IMR-90 (cell line): Measurements from ENCODE around the gene XAB2. TPM values are rescaled to one million over a fixed set of nuclear protein-coding genes. Genes with fewer than 3 reads are reported as not detected.

ENCODE experiments used
- ATAC-seq: fragments of 200-7000 bp; cut with Tn5 transposase; 2 replicates; pipeline ENCODE4 v1.9.1; 2020; ENCODE audit warnings: low read depth, mild to moderate bottlenecking, moderate library complexity
- Bru-seq: library from RNA; stranded (reverse); fragments of 400-500 nt; gene quantifications from one replicate; lab custom pipeline; 2021; lab: Mats Ljungman, UMichigan
- BruChase-seq, 2 experiments: library from RNA; stranded (reverse); fragments of 400-500 nt; gene quantifications; one replicate each; lab custom pipeline; 2021; lab: Mats Ljungman, UMichigan
- BruUV-seq: library from RNA; stranded (reverse); fragments of 400-500 nt; replicated peaks from 2 replicates; lab custom pipeline; 2021; lab: Mats Ljungman, UMichigan
- CTCF ChIA-PET: fragments of 300-600 bp; formaldehyde crosslinking; extraction: SDS; loops from one replicate; lab custom pipeline; 2021; ENCODE audit warnings: antibody characterized with exemption; lab: Yijun Ruan, JAX
- POLR2A ChIA-PET: fragments of 300-600 bp; sonication (Branson Sonifier 250); formaldehyde crosslinking; loops from one replicate; lab custom pipeline; 2022; ENCODE audit warnings: antibody characterized with exemption; ENCODE audit not compliant: unreplicated experiment; lab: Charles Lee
- DNase-seq: peaks from one replicate; pipeline ENCODE4 v3.0.0; 2013
- H2AFZ ChIP-seq: replicated peaks from 2 replicates; pipeline ENCODE3; 2013; ENCODE audit warnings: low read length, mild to moderate bottlenecking; ENCODE audit not compliant: poor library complexity
- H2AK5ac ChIP-seq: 2 replicates; pipeline ENCODE4 v1.6.1; 2013; ENCODE audit warnings: low read depth, low read length, inconsistent platforms
- H2AK9ac ChIP-seq: replicated peaks from 2 replicates; pipeline ENCODE3; 2013; ENCODE audit warnings: mild to moderate bottlenecking, low read depth, low read length, moderate library complexity; ENCODE audit not compliant: poor library complexity
- H2BK120ac ChIP-seq: 2 replicates; pipeline ENCODE4 v1.6.1; 2013; ENCODE audit warnings: low read depth, low read length, inconsistent platforms
- H2BK15ac ChIP-seq: 3 replicates; pipeline ENCODE4 v1.6.1; 2013; ENCODE audit warnings: low read depth, low read length, inconsistent platforms
- H2BK20ac ChIP-seq: 2 replicates; pipeline ENCODE4 v1.6.1; 2013; ENCODE audit warnings: low read depth, mild to moderate bottlenecking, inconsistent platforms, low read length, moderate library complexity
- H2BK5ac ChIP-seq: 2 replicates; pipeline ENCODE4 v1.6.1; 2013; ENCODE audit warnings: mild to moderate bottlenecking, low read depth, low read length, inconsistent platforms; ENCODE audit not compliant: poor library complexity, severe bottlenecking
- H3K14ac ChIP-seq: replicated peaks from 2 replicates; pipeline ENCODE4 v1.6.1; 2013; ENCODE audit warnings: low read depth, low read length, inconsistent platforms
- H3K18ac ChIP-seq: 2 replicates; pipeline ENCODE4 v1.6.1; 2013; ENCODE audit warnings: low read depth, low read length, control low read depth
- H3K23ac ChIP-seq: 2 replicates; pipeline ENCODE4 v1.6.1; 2013; ENCODE audit warnings: low read depth, low read length, inconsistent platforms
- H3K27ac ChIP-seq: 2 replicates; pipeline ENCODE4 v1.5.1; 2013; ENCODE audit warnings: mild to moderate bottlenecking, control low read depth, low read length; ENCODE audit not compliant: insufficient read depth
- H3K27me3 ChIP-seq: 2 replicates; pipeline ENCODE4 v1.6.1; 2013; ENCODE audit warnings: low read length; ENCODE audit not compliant: control insufficient read depth, insufficient read depth
- H3K36me3 ChIP-seq: 2 replicates; pipeline ENCODE4 v1.6.1; 2013; ENCODE audit warnings: low read length, mixed read lengths; ENCODE audit not compliant: control insufficient read depth, insufficient read depth
- H3K4ac ChIP-seq: 2 replicates; pipeline ENCODE4 v1.6.1; 2013; ENCODE audit warnings: low read depth, low read length, inconsistent platforms
- H3K4me1 ChIP-seq: 2 replicates; pipeline ENCODE4 v1.6.1; 2013; ENCODE audit warnings: low read length, mixed read lengths; ENCODE audit not compliant: control insufficient read depth, insufficient read depth
- H3K4me2 ChIP-seq: 2 replicates; pipeline ENCODE4 v1.6.1; 2013; ENCODE audit warnings: low read depth, mild to moderate bottlenecking, control low read depth, low read length, moderate library complexity
- H3K4me3 ChIP-seq: 2 replicates; pipeline ENCODE4 v1.5.1; 2013; ENCODE audit warnings: low read depth, mild to moderate bottlenecking, control low read depth, low read length, moderate library complexity; ENCODE audit not compliant: insufficient read depth
- H3K56ac ChIP-seq: 2 replicates; pipeline ENCODE4 v1.6.1; 2013; ENCODE audit warnings: low read length, inconsistent platforms; ENCODE audit not compliant: insufficient read depth; ENCODE audit errors: extremely low read depth
- H3K79me1 ChIP-seq, 2 experiments: 2 replicates each; pipeline ENCODE4 v1.6.1; 2013; ENCODE audit warnings: low read length in 2 of 2, inconsistent platforms in 1 of 2, low read depth in 1 of 2
- H3K9ac ChIP-seq: 2 replicates; pipeline ENCODE4 v1.6.1; 2013; ENCODE audit warnings: low read depth, low read length, control low read depth
- H3K9me1 ChIP-seq: 2 replicates; pipeline ENCODE4 v1.6.1; 2013; ENCODE audit warnings: low read length, inconsistent platforms; ENCODE audit not compliant: insufficient read depth
- H3K9me3 ChIP-seq: 2 replicates; pipeline ENCODE4 v1.6.1; 2013; ENCODE audit warnings: low read length; ENCODE audit not compliant: control insufficient read depth, insufficient read depth
- H4K20me1 ChIP-seq: 2 replicates; pipeline ENCODE4 v1.6.1; 2013; ENCODE audit warnings: low read length, inconsistent platforms; ENCODE audit not compliant: insufficient read depth
- H4K5ac ChIP-seq: 2 replicates; pipeline ENCODE4 v1.6.1; 2013; ENCODE audit warnings: mild to moderate bottlenecking, low read depth, low read length, control low read depth
- H4K8ac ChIP-seq, 2 experiments: 2 replicates each; pipeline ENCODE4 v1.6.1; 2013; ENCODE audit warnings: low read depth in 2 of 2, low read length in 2 of 2, control low read depth in 1 of 2, inconsistent platforms in 1 of 2
- H4K91ac ChIP-seq: 2 replicates; pipeline ENCODE4 v1.6.1; 2013; ENCODE audit warnings: low read depth, low read length, inconsistent platforms; ENCODE audit not compliant: insufficient read depth
- CEBPB ChIP-seq: IDR thresholded peaks from 2 replicates; pipeline ENCODE4 v1.6.1; 2012; ENCODE audit warnings: low read depth, low read length, improper control_type of control experiment
- MAFK ChIP-seq: IDR thresholded peaks from 2 replicates; pipeline ENCODE4 v1.6.1; 2012; ENCODE audit warnings: low read depth, low read length, improper control_type of control experiment
- MAZ ChIP-seq: IDR thresholded peaks from 2 replicates; pipeline ENCODE4 v1.6.1; 2012; ENCODE audit warnings: low read depth, mild to moderate bottlenecking, low read length, improper control_type of control experiment, moderate library complexity, borderline replicate concordance
- MXI1 ChIP-seq: IDR thresholded peaks from 2 replicates; pipeline ENCODE4 v1.6.1; 2012; ENCODE audit warnings: low read depth, mild to moderate bottlenecking, low read length, moderate library complexity, borderline replicate concordance
- POLR2A ChIP-seq: IDR thresholded peaks from 2 replicates; pipeline ENCODE4 v1.6.1; 2012; ENCODE audit warnings: mild to moderate bottlenecking, low read depth, low read length
- RAD21 ChIP-seq: IDR thresholded peaks from 2 replicates; pipeline ENCODE4 v1.6.1; 2012; ENCODE audit warnings: low read length, improper control_type of control experiment
- RFX5 ChIP-seq: IDR thresholded peaks from 2 replicates; pipeline ENCODE4 v1.8.0; 2012; ENCODE audit warnings: low read depth, mild to moderate bottlenecking, low read length, moderate library complexity
- SMC3 ChIP-seq: fragments of 150-350 bp; IDR thresholded peaks from 2 replicates; pipeline ENCODE4 v1.6.1; 2016; ENCODE audit warnings: low read depth, mild to moderate bottlenecking, antibody characterized with exemption, low read length, moderate library complexity
- WGBS, 2 experiments: methylation state at CpG; one replicate each; pipeline versions ENCODE4 v1.1.5 to v1.1.7; 2013; ENCODE audit warnings: missing lambda C conversion rate in 2 of 2; ENCODE audit not compliant: insufficient read length in 1 of 2; ENCODE audit errors: extremely low coverage in 2 of 2; 5-methylcytosine and 5-hydroxymethylcytosine counted together
- dilution Hi-C: fragments of 300-500 bp; cut with HindIII; formaldehyde crosslinking; loops from one replicate; pipeline ENCODE4 v1.14.3; 2018; ENCODE audit warnings: low sequenced_read_pairs; ENCODE audit not compliant: unreplicated experiment
- in situ Hi-C: fragments of 300-500 bp; cut with MboI; formaldehyde crosslinking; loops from 3 replicates; pipeline ENCODE4 v1.14.3; 2019; ENCODE audit warnings: low sequenced_read_pairs, inconsistent platforms, mixed read lengths
- intact Hi-C: fragments of 100-400 bp; cut with micrococcal nuclease; formaldehyde crosslinking; loops from 2 replicates; pipeline ENCODE4 v1.10.0; 2022
- long read RNA-seq: library from polyadenylated mRNA; unstranded; transcript quantifications from one replicate; pipeline ENCODE4 v2.0.0, GENCODE V29; 2021; ENCODE audit not compliant: unreplicated experiment
- polyA plus RNA-seq, 3 experiments: library from polyadenylated mRNA; depleted of rRNA; stranded (reverse); fragments of >200 nt; gene quantifications; 2 replicates each; pipeline ENCODE4 v1.2.3, GENCODE V29; 2012; ENCODE audit warnings: low replicate concordance in 1 of 3
- total RNA-seq: library from RNA; depleted of rRNA; stranded (reverse); fragments of >200 nt; gene quantifications from 2 replicates; pipeline ENCODE4 v1.2.3, GENCODE V29; 2012; rRNA removed
- TF ChIP-seq, protein P1 (sequence below): fragments of 150-350 bp; IDR thresholded peaks from 2 replicates; pipeline ENCODE4 v1.6.1; 2017; ENCODE audit warnings: mild to moderate bottlenecking, antibody characterized with exemption, low read length, low read depth

Gene XAB2
- total RNA-seq (28.1 and 29.9 TPM in 2 replicates), polyA plus RNA-seq (2012; rRNA removed) (34.4 and 39.4 TPM in 2 replicates), Bru-seq, nascent RNA (percentile 58 among the genes with signal in this experiment), BruChase-seq, experiment 1, labeled RNA remaining after a 6-hour chase (percentile 58 among the genes with signal in this experiment), BruChase-seq, experiment 2, labeled RNA remaining after a 2-hour chase (percentile 56 among the genes with signal in this experiment)
- polyA plus RNA-seq (2012; cell fraction: cytosol; rRNA removed): 29.4 and 40.6 TPM in 2 replicates
- polyA plus RNA-seq (2012; cell fraction: nucleus; rRNA removed; ENCODE audit: low replicate concordance): 108 and 218 TPM in 2 replicates
- long read RNA-seq, transcript XAB2-201 (19 exons, 2,667 nt): major isoform, 6 of 20 reads
- long read RNA-seq, partial matches to known transcripts: 13 of 20 reads
- long read RNA-seq, other reads (novel, unspliced or antisense): 1 of 20 reads

DNA sequence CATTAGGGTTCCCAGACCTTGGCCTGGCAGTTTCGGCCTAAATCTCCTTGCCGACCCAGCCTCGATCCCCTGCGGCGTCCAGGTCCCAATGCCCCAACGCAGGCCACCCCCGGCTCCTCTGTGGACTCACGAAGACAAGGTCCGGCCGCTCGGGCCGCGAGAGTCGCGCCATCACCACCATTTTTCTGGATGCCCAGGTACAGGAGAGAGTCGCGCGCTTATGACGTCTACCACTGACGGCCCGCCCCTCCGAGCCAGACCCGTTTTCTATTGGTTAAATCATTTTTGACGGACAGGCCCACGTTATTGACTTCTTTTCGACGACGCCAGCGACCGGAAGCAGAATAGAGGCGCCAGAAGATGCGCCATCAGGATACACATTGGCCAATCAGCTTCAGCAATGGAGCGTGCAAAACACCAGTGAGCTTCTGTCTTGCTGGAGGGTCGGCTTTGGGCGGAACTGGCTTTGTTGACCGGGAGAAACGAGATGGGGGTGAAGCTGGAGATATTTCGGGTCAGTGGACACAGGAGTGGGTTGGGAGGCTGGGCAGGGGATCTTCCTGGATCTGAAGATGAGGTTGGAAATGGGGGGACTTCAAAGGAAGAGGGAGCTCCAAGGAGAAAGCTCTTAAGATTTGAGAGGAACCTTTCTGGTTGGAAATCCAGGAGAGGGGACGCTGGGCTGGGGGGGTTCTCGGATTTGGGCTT, at the start of gene XAB2, which contains the start of gene PET100:
TSS of gene XAB2 (minus strand) at position 199 of the 708 bp plus-strand sequence. CDS start at position 181, 18 bp downstream.
TSS of gene PET100 (plus strand) at position 447 of the 708 bp plus-strand sequence. CDS start at position 488, 41 bp downstream.
- Histone ChIP-seq H3K56ac (peak within 1 kb of the TSS; percentile 71), H4K91ac (peak within 1 kb of the TSS; percentile 70), H3K27ac (peak within 1 kb of the TSS; percentile 47), H2AK5ac (peak within 1 kb of the TSS; percentile 55), H3K4ac (peak within 1 kb of the TSS; percentile 72), H3K9ac (peak within 1 kb of the TSS; percentile 78), H4K8ac (peak within 1 kb of the TSS; percentile 77 to 89), H3K4me1 (peaks cover 8% of the 10 kb centered on the region; the same call in 1 of the 2 replicates), H3K4me2 (peak within 1 kb of the TSS; percentile 93), H2BK20ac (no peak within 1 kb of the TSS), H3K4me3 (peak within 1 kb of the TSS; percentile 70), H2BK15ac (no peak within 1 kb of the TSS), H3K14ac (peak within 1 kb of the TSS; percentile 78; the same call in 1 of the 2 replicates), H4K5ac (peak within 1 kb of the TSS; percentile 65), H3K23ac (peak within 1 kb of the TSS; percentile 44; the same call in 1 of the 2 replicates), H3K9me3 (no peaks in the 10 kb centered on the region), H3K27me3 (no peaks in the 10 kb centered on the region), H2BK5ac (no peak within 1 kb of the TSS), H3K9me1 (0 out of 2 replicates have a peak, but pooled peaks cover 4% of the 10 kb centered on the region), H2BK120ac (no peak within 1 kb of the TSS), H4K20me1 (peaks cover 5% of the 10 kb centered on the region; the same call in 1 of the 2 replicates), H3K18ac (no peak within 1 kb of the TSS), H3K79me1 (peaks cover 3 to 56% of the 10 kb centered on the region in 2 experiments; a peak in 3 of 4 replicates), H2AFZ (peak within 1 kb of the TSS; percentile 91), H3K36me3 (peaks cover 12% of the 10 kb centered on the region), H2AK9ac (peak within 1 kb of the TSS; percentile 92)
- DNase-seq (peak; percentile 99), ATAC-seq (peak; percentile 97)
- POLR2A ChIA-PET: interaction anchor here (0.7 kb wide), 1 partner anchor 226 kb away, joined by 3 read pairs; no protein-coding TSS in a partner anchor
- CTCF ChIA-PET: interaction anchor here (0.6 to 1.4 kb wide), 5 partner anchors 23 to 447 kb away, joined by 3 to 7 read pairs (median 5); partner anchors contain the start of gene TRAPPC5
- BruUV-seq: no TSS peak
- TF ChIP-seq RFX5 (no peak), SMC3 (no peak), MXI1 (0 out of 2 replicates have a peak, but pooled peaks have one; percentile 48), POLR2A (peak; percentile 89), MAZ (peak; percentile 68; the same call in 1 of the 2 replicates), MAFK (0 out of 2 replicates have a peak, but pooled peaks have one; percentile 2), CEBPB (no peak), RAD21 (no peak)
- TF ChIP-seq, protein P1, sequence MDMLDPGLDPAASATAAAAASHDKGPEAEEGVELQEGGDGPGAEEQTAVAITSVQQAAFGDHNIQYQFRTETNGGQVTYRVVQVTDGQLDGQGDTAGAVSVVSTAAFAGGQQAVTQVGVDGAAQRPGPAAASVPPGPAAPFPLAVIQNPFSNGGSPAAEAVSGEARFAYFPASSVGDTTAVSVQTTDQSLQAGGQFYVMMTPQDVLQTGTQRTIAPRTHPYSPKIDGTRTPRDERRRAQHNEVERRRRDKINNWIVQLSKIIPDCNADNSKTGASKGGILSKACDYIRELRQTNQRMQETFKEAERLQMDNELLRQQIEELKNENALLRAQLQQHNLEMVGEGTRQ: 0 out of 2 replicates have a peak, but pooled peaks have one; percentile 19
- WGBS, 2 experiments: 0% methylated on average over 35 of the region's 40 CpGs; no CpG with 5 or more reads in 1 of the 2 experiments
- dilution Hi-C loops: no loop called here
- in situ Hi-C loops: no loop called here
- intact Hi-C loops: loop anchor here (1.0 to 2.0 kb wide), 2 partner anchors 51 to 275 kb away; partner anchors contain the start of gene TRAPPC5
